NCI-H1694 treated with DMSO at 0.1 percent for 48 hours (cell line): Measurements from ENCODE around the gene PTTG1IP2.
"Not testable (repeated sequence)": the region's sequence is repeated elsewhere in the genome, so short reads cannot be mapped to it uniquely, and the experiment has no call there.

Source experiments
- DNase-seq: peaks from one replicate; lab custom pipeline; 2025; lab: John Stamatoyannopoulos, UW

PTTG1IP2 gene

DNA sequence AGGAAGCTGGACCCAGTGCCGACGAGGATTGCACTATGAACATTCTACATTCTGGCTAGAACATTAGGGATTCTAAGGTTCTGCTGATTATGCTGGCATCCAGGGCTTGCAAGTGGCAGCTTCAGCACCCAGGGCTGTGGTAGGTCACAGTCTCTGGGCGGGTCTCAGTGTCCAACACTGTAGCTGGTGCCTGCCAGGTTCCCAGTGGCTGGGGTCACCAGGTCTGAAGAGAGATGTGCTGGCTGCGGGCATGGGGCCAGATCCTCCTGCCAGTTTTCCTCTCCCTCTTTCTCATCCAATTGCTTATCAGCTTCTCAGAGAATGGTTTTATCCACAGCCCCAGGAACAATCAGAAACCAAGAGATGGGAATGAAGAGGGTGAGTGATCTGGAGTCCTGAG lies at the start of gene PTTG1IP2:
PTTG1IP2 (plus strand) TSS at position 86 of the 400 bp plus-strand sequence; CDS start at position 234, 148 bp downstream.
- DNase-seq = no peak

DNA sequence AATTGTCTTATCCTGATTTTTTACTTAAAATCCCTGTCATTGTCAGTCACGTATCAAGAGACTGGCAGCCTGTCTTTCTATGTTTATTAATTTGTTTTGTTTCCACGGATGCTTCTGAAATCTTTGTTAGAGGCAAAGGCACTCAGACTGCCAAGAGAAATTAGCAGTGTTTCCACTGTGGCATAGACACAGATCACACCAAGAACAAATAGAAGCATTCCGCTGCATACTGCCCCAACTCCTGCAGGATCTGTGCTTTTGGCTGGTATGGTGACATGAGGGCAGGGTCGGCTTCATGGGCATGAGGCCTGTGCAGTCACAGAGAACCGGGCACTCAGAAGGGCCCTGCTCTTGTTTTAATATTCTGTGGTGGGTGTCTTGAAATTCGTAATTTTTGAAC lies 47.8 kb upstream of the PTTG1IP2 start:
- DNase-seq = no peak

DNA sequence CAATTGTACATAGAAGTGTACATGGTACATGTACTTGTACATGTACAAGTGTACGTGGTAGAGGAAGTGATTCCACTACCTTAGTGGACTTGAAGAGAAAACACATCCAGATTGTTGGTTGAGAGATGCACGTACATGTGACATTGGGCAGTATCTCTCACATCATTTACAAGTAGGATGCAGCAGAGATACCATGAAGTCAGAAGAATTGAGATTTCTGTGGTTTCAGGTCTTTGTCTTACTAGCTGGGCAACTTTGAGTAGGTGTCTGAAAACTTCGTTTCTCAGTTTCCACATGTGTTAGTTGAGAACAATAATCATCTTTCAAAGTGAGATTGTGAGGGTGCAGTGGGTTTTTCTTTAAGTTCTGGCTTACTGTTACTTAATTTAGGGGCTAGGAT lies 44.7 kb upstream of the PTTG1IP2 start:
- no peak for DNase-seq

DNA sequence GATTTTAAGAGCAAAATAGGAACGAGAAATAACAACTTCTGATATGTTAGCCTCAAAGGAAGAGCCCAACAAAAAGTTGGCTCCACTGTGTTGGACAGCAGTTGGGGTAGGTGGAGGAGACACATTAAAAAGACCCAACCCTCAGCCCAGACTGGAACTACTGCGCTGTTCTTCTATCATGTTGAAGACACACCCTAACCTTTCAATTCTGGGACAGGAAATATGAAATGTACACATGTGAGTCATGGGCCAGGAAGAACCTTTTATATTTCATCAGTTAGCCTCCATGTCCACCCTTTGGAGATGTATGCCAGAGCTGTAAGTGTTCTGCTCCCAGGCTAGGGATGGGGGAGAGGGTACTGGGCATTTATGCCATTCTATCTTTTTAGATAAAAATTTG lies 44.1 kb upstream of the PTTG1IP2 start:
- no peak for DNase-seq

DNA sequence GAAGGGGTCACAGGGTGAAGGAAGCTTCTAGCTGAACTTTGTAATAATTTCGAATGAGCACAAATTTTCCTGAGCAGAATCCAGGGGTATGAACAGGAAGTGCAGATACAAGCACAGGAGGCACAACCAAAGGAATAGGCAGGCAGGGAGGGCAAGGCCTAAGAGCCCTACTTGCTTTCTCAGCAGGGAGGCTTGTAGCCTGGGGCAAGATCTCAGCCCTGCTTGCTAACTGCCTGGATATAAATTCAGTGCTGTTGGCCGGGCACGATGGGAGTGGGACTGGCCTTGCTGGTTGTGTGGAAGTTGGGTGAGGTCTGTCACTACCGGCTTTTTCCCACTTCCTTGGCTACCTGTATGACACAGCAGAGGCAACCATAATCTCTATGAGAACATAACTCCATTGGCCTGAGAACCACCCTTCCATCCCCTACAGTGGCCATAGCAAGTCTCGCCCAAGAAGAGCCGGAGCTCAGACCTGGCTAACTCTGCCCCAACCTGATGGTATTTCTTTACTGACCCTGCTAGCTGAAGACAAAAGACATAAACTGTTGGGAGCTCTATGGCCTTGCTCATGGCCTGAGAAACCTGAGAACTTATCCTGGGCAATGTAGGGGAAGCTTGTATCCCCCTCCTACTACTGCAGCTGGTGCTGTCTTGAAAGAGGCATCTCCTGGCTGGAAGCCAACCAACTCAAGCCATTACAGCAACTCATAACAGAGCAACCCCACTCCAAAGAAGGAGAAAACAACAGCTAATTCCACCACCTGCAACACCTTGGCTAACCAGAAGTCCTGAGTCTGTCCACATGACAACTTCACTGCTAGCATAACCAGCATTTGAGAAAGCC lies 38.6 kb upstream of the PTTG1IP2 start:
- no peak for DNase-seq

DNA sequence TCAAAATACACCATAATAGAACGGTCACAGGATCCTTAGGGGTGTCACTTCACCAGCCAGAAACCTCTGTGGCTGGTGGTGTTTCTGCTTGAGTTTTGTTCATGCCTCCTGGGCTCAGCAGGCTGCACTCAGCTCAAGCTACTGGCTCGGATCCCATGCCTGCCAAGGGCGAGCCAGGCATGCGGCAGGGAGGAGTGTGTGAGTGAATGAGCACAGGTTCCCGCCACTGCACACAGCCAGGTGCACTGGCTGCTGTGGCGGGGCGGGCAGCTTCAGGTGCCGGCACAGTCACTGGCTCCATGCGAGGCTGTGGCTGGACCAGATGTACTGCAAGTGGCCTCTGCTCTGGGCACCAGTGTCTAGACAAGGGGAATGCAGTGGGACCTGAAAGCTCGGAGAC lies 36.7 kb upstream of the PTTG1IP2 start:
- DNase-seq = no peak

DNA sequence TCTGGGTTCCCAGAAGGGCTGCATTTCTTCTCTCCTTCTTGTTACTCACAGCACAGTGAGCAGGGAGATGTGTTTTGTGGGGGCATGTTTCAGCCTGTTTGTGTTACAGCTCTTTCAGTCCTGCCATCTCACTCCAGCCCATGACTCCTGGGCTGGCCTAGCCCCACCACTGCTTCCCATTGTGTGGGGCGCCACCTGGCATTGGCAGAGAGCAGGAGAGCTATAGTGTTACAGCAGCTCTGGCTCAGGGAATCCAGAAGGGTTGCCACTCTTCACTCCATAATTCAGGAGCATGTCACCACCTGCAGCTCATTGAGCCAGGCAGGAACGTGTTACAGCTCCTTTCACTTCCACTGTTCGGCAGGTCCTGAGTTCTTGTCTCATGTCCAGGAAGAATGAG lies 36.2 kb upstream of the PTTG1IP2 start:
- no peak for DNase-seq

DNA sequence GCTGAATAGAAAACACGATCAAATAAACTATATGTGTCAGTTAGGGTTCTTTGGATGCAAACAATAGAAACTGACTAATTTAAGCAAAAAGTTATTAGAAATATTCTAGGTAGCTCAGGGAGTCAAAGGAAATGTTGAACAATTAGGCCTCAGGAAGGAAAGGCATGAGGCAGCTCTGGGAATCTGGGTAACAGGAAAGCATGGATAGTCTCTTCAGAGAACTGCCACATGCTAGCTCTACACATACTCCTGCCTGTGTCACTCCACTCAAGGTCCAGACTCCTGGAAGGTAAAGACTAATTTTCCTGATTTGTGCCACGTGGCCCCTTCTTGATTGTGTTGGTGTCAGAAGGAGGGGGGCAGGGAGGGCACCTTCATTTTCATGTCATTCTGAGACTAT lies 23.8 kb upstream of the PTTG1IP2 start:
- DNase-seq = no peak

DNA sequence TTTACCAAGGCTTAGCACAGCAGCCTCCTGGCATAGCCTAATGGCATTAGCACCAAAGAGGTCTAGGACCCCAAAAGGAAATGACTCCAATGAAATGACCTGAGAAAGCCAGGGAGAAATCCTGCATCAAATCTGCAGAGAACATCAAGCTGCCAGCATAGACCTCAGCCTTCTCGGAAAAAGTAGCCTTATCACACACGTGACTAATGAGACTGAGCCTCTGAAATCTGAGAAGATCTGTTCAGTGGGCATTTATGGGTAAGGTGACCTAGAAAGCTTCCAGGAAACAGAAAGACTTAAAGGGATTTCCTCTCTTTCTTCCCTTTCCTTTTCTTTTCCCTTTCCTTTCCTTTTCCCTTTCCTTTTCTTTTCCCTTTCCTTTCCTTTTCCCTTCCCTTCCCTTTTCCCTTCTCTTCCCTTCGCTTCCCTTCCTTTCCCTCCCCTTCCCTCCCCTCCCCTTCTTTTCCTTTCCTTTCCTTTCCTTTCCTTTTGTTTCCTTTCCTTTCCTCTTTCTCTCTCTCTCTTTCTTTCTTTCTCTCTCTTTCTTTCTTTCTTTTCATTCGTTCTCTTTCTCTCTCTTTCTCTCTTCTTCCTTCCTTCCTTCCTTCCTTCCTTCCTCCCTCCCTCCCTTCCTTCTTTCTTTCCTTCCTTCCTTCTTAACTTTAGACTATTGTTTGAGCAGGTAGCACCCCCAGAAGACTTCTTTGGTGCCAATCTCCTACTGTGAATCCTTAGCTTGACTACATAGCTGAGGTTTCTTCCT lies 23.1 kb upstream of the PTTG1IP2 start:
- DNase-seq = no peak

DNA sequence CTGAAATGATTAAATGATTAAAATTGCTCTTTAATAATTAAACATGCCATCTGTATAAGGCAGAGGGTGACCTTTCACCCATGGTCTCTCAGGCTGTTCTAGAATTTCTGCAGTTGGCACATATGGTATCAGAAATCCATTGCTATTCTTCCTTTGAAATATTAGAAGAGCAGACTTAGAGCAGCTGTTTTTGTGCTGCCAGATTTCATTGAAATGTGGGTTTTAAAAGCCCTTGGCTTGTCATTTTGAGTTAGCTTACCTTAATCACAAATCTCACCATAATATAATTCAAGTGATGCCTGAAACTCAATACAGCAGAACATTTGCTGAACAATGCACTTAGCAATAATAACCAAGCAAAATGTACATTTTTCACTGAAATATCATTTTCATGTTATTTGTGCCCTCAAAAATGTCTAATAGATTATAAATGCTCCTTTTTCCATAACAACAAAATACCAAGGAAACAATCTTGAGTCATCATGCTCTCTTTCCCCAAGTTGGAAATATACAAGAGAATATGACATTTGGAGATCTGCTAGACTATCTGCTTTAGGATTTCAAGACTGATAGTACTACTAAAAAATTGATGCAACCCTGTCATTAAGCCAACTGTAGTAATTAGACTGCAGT lies 16.1 kb upstream of the PTTG1IP2 start:
- DNase-seq = peak; percentile 59

DNA sequence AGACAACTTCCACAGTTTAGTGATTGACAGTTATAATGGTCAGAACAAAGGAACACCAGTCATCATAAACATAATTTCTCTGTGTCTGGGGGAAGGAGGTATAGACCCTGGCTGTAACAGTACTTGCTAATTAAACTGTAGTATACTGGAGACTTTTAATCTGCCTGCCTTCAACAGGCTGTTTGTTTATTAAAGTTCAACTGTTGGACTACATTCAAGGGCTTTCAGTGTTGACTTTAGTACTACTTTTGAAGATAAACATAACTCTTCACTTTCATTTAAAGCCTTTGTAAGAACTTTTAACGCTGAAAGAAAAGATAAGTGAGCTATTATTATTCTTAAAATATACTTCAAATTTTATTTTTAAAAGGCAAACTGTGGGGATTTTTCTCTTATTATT lies 15.5 kb upstream of the PTTG1IP2 start:
- DNase-seq = no peak

DNA sequence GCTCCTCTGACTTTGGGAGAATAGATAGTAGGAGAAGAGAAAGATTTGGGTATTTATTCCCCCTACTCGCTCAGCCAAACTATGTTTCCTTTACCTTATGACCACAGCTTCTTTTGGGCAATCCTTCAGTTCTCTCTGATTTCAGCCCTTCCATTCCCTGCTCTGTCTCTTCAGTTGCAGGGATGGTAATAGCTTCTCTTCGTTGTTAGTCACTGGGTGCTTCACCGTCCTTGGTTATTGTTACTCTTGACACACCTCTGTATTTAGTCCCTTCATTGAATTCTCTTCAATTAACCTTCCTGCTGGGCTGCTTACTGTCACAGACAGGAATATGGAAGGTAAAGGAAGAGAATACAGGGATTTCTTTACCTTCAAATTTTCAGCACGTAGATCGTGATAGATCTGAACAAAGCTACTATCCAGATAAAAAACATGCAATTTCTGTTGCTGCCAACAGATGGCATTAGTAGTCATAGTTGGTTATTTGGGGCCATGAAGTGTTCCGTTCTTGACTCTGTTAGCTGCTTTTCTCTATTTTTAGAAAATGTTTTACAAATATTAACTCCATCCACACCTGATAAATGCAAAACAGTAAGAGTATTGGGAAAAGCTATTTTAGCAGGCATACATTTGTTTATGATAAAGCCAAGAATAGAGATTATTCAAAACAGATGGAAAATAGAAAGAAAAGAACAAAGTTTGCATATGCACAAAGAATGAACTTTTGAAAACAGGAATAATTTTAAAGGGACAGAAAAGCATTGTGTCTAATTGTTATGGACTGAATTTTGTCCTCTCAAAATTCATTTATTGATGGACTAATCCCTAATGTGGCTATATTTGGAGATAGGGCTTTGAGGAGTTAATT lies 14.0 kb upstream of the PTTG1IP2 start:
- peak; percentile 66 for DNase-seq

DNA sequence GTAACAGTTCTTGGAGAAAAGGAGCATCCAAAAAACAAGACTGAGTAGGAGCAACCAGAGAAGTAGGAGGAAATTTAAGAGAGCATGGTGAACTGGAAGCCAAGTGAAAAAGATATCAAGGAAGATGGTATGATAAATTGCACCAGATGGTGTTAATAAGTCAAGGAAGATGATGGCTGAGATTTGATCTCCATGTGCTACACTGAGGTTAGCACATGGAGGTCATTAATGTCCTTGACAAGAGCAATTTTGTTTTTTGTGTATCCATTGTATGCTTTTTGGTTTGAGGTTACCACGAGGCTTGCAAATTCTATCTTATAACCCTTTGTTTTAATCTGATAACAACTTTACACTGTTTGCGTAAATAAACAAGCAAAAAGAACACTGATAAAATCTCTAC lies 11.3 kb upstream of the PTTG1IP2 start:
- DNase-seq = no peak

DNA sequence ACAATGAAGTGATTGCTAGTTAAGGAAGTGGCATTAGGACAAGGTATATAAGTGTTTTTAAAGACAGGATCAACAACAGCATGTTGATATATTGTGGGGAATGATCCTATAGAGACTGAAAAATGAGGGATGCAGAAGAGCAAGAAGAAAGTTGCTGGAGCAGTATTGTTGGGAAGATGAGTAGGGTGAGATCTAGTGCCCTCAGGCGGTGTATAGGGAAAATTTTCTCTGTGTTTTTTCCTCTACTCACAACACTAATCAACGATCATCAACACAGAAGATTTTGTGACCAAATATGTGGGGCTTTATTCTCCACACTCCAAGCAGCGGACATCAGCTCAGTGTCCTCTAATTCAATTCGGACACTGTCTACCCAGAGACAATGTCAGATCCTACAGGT lies 9.6 kb upstream of the PTTG1IP2 start:
- DNase-seq = peak; percentile 5

DNA sequence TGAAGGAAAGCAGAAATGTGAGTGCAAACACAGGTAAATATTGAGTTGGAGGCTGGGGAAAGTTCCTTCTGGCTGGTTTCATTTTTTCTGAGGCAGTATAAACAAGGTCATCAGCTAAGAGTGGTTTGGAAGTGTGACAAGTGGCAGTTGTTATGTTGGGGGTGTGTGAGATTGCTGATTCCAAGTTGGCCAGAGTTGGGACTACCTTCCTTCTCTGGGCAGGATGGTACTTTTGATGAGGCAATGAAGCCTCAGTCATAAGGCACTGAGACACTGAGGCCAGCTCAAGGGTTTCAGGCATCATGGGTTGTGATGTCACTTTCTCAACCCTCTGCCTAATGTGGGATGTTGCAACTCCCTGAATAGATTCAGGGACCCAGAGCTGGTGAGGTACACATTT lies 8.2 kb upstream of the PTTG1IP2 start:
- no peak for DNase-seq

DNA sequence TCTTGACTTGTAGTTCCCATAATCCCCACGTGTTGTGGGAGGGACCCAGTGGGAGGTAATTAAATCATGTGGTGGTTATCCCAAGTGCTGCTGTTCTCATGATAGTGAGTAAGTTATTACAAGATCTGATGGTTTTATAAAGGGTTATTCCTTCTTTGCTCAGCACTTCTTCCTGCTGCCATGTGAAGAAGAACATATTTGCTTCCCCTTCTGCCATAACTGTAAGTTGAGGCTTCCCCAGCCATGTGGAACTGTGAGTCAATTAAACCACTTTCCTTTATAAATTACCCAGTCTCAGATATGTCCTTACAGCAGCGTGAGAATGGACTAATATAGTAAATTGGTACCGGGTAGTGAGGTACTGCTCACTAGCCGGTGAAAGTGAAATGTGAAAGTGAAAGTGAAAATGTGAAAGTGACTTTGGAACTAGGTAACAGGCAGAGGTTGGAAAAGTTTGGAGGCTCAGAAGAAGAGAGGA lies 6.2 kb upstream of the PTTG1IP2 start:
- not testable (repeated sequence) for DNase-seq

DNA sequence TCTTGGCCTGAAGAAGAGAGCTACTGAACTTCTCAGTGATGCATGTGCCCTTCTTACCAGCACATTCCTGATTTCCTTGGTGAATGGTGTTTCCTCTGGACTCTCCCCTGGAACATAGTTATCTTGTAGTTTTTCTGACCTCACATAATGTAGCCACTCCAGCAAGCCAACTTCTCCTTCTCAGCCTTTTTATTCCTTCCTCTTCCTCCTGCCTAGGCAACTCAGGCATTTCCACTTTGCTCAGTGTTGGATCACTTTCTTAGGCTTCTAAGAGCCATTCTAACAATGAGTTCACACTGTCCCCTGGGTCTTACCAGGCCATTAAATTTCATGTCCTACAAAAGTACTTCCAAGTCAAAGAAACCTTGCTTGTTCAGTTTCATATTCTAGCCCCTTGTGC lies 3.6 kb upstream of the PTTG1IP2 start:
- DNase-seq = no peak

DNA sequence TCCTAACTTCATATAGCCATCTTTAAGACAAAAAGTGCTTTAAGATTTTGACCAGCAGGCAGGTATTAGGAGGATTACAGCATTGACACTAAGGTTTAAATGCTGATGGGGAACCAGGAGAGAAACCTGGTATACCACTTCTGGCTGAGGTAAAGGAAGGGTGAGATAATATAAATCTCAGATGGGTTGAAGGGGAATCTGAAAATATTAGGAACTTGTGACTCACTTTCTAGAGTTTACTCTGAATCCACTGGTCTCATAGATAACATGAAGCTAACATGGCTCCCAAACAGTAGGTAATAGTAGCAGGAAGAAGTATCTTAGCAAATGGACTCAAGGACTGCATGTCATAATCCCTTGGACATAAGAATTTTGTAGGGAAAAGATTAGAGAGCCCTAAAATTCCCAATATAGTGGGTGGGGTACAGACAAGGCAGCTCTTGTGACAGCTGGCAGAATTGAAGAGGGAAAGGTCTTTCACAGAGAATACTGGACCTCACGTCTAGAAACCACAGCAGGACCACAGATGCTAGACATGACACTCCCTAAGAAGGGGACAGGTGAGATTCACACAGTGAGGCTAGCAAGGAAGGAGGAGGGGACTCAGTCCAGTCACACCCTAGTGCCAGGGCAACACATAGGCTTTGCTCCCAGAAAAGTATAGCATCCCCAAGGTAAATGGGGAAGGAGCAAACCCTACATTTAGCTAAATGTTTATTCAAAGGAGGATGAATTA lies 3.5 kb downstream of the PTTG1IP2 start:
- DNase-seq = no peak

DNA sequence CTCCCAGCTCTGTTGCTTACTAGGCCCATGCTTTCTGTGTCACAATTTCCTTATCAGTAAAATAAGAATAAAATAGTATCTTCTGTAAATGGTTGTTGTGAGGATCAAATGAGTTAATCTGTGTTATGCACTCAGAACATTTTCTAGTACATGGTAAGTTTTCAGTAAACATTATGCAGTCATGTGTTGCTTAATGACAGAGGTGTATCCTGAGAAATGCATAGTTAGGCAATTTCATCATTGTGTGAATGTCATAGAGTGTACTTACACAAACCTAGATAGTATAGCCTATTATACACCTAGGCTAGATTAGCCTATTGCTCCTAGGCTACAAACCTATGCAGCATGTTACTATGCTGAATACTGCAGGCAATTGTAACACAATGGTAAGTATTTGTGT lies 4.4 kb downstream of the PTTG1IP2 start:
- DNase-seq = no peak

DNA sequence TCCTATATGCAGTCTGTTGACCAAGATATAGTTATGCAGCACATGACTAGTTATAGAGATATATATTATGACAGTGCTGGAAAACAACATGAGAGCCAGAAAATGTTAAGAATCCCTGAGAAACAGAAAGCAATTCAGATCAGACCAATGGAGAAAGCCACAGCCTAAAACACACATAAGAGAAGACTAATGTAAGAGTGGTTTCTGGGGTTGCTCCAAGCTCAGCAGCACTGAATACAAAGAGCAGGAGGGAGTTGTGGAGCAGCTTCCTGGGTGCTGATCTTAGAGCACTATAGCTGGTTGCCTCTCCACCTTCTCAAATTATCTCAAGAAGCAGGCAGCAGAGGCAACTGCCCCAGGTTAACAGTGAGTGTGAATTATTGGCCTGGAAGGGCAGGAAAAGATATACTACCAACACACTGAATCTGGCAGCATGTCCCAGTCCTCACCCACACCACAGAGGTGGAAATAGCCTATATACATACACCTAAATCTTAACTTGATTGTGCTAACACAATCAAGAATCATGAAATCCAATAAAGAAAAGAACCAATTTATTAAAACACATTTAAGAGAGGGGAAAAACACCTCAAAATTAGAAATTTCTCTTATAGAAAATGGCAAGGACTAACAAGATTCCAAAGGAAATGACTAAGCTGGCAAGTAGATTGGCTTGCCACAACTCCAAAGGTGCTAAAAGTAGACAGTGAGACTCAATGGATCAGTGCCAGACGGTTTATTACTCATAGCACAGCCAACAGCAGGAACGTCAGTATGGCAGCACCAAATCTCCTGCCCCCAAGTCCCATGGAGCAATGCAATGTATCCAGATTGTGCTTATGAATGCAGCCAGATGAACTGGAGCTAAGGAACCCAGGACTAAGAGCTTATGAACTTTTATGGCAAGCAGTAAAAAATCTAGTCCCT lies 5.1 kb downstream of the PTTG1IP2 start:
- DNase-seq = no peak
